GM08714 (cell line): Measurements from ENCODE around the gene ESRP2.

Experiments used
- H3K4me3 ChIP-seq: fragments of 200-500 bp; sonication (Bioruptor generic); 2 replicates; pipeline ENCODE4 v1.5.1; 2014; ENCODE audit warnings: mild to moderate bottlenecking, low read length, inconsistent platforms
- ZNF274 ChIP-seq: IDR thresholded peaks from 2 replicates; pipeline ENCODE4 v1.6.1; 2012; ENCODE audit warnings: mild to moderate bottlenecking, low read depth, low read length

The ESRP2 gene

GRCh38 chr16:68272507-68273209, 36.7 kb upstream of the ESRP2 start:
- no peak for TF ChIP-seq ZNF274
- no peak overlapping the region for H3K4me3 ChIP-seq

GRCh38 chr16:68270353-68270752, 34.4 kb upstream of the ESRP2 start:
- no peak for TF ChIP-seq ZNF274
- H3K4me3 ChIP-seq: no peak overlapping the region

GRCh38 chr16:68269793-68270192, 33.9 kb upstream of the ESRP2 start:
- H3K4me3 ChIP-seq: no peak overlapping the region
- TF ChIP-seq ZNF274: no peak

- no peak overlapping the region for H3K4me3 ChIP-seq
- TF ChIP-seq ZNF274: no peak
These were observed 31.9 kb upstream of the ESRP2 start for GRCh38 chr16:68267612-68268405.

GRCh38 chr16:68265078-68265920, 29.4 kb upstream of the ESRP2 start:
- H3K4me3 ChIP-seq: peak overlapping the region; percentile 80
- TF ChIP-seq ZNF274: no peak

- peak within 1 kb of the TSS; percentile 80 for H3K4me3 ChIP-seq
- no peak for TF ChIP-seq ZNF274
These were observed 28.5 kb upstream of the ESRP2 start, which contains the start of gene SLC7A6 for GRCh38 chr16:68264128-68265077. SLC7A6 (plus strand) TSS chr16:68264526; CDS start chr16:68274727, 10,201 bp downstream.

- H3K4me3 ChIP-seq: peak overlapping the region; percentile 80; the same call in 1 of the 2 replicates
- TF ChIP-seq ZNF274: no peak
These were observed 27.7 kb upstream of the ESRP2 start for GRCh38 chr16:68263559-68264127.

- no peak for TF ChIP-seq ZNF274
- no peak overlapping the region for H3K4me3 ChIP-seq
These were observed 23.3 kb upstream of the ESRP2 start for GRCh38 chr16:68259007-68259825.

- H3K4me3 ChIP-seq: no peak overlapping the region
- TF ChIP-seq ZNF274: no peak
These were observed 22.2 kb upstream of the ESRP2 start for GRCh38 chr16:68257906-68258800.

GRCh38 chr16:68257251-68257905, 21.5 kb upstream of the ESRP2 start:
- no peak overlapping the region for H3K4me3 ChIP-seq
- no peak for TF ChIP-seq ZNF274

- TF ChIP-seq ZNF274: no peak
- H3K4me3 ChIP-seq: no peak overlapping the region
These were observed 19.8 kb upstream of the ESRP2 start for GRCh38 chr16:68255712-68256111.
